ENCODE measurements around the gene SIX1. TPM values are rescaled to one million over a fixed set of nuclear protein-coding genes. Genes with fewer than 3 reads are reported as not detected.

SIX1 gene
- total RNA-seq, 1 donor = under 0.01 TPM

DNA sequence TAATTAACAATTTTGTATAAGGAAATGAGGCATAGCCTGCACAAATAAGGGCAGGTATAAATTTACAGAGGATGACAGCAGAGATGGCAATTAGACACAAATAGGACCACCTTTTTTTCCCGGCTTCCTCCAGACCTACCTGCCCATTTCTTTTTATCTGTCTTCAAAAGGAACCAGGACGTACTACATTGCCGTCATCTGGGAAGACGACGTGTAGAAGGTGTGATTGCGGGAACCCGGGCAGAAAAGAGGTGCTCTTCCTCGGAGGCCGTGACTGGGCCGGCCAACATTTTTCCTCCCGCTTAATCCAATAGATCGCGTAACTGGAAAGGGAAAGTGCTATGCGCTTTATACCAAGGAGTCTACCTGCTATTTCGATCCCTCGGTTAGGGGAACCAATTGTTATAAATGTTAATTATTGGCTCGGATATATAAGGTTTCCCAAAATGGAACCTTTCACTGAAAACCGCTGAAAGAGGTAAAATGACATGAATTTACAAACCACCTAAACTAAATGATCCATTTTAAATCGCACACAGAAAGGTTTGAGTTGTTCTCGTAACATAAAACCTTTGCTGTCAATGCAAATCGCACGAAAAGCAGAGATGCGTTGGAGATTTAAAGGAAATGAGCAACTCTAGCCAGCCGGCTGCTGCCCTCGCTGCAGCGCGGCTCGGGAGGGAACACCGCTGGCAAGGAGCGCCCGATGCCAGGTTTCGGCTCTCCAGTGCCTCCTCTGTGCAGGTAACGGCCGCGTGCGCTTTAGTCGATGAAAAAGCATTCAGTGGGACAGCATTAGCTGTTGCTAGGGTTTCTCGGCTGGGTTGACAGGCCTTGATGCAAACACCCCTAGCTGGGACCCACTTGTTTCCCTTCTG, 2.8 kb upstream of the SIX1 start:
- H3K4me3 ChIP-seq (ENCODE audit: low read depth, low read length) = no peak overlapping the region

DNA sequence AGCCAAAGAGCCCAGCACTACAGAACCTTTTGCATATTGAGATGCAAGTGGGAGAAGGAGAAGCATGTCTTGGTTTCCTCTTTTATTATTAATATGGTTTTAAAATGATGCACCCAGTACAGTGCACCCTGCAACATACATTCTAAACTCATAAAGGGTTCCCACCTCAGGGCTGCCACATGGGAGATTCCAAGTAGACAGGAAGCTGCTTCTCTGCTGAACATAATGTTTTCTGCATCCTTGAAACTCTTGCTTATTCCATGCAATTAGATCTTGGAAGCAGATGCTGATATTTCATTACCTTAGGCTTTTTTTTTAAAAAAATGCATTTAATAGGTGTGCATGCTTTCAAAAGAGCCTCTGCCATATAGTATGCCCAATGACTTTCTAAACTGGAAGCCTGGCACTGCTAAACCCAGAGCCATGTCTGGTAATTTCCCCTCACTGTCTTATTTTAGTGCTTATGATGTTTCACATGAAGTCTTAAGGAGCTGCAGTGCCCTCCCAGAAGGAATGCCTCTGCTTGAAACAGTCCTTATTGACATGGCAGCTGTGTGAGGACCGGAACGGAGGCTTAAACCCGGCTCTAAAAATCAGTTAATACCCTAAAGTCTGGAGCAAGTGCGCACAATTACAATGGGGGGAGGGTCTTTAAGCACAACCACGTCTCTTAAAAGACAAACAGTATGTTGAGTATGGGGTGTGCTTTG, 2.0 kb upstream of the SIX1 start:
- no peak overlapping the region for H3K4me3 ChIP-seq (ENCODE audit: low read depth, low read length)
- DNase-seq (ENCODE audit: low read depth) = no peak
- TF ChIP-seq, protein P1, sequence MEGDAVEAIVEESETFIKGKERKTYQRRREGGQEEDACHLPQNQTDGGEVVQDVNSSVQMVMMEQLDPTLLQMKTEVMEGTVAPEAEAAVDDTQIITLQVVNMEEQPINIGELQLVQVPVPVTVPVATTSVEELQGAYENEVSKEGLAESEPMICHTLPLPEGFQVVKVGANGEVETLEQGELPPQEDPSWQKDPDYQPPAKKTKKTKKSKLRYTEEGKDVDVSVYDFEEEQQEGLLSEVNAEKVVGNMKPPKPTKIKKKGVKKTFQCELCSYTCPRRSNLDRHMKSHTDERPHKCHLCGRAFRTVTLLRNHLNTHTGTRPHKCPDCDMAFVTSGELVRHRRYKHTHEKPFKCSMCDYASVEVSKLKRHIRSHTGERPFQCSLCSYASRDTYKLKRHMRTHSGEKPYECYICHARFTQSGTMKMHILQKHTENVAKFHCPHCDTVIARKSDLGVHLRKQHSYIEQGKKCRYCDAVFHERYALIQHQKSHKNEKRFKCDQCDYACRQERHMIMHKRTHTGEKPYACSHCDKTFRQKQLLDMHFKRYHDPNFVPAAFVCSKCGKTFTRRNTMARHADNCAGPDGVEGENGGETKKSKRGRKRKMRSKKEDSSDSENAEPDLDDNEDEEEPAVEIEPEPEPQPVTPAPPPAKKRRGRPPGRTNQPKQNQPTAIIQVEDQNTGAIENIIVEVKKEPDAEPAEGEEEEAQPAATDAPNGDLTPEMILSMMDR (IDR thresholded peaks at IDR 0.05; ENCODE audit: insufficient read depth, low read depth, low read length) = no peak

More for the DNA sequence above, 2.8 kb upstream of the SIX1 start:
- TF ChIP-seq, protein P1 (IDR thresholded peaks at IDR 0.05; ENCODE audit: insufficient read depth, low read depth, low read length) = no peak
- DNase-seq (ENCODE audit: low read depth) = no peak

DNA sequence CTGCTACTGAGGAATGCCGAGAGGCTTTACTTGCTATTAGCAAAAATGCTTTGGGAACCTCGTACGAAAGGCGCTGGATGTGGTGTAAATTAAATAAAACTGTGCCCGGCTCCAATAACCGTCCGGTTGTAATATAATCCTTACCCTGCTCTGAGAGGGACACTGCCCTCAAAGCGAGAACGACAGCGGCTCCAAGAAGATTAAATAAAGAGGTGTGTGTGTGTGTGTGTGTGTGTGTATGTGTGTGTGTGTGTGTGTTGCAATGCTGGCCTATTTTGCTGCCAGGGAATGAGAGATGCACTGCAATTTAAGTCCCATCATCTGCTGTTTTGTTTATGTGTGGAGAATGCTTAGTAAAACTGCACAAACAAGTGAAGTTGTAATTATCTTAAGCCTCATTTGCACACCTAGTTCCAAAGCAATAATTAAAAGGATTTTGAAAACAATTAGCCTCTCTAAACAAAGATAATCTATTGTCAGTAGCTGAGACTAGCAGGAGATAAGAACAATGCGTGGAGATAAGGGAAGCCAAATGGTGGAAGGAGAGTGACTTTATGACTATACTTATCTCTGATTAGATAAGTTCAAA, 1.2 kb upstream of the SIX1 start:
- no peak overlapping the region for H3K4me3 ChIP-seq (ENCODE audit: low read depth, low read length)
- DNase-seq (ENCODE audit: low read depth) = no peak
- TF ChIP-seq, protein P1 (IDR thresholded peaks at IDR 0.05; ENCODE audit: insufficient read depth, low read depth, low read length) = no peak

DNA sequence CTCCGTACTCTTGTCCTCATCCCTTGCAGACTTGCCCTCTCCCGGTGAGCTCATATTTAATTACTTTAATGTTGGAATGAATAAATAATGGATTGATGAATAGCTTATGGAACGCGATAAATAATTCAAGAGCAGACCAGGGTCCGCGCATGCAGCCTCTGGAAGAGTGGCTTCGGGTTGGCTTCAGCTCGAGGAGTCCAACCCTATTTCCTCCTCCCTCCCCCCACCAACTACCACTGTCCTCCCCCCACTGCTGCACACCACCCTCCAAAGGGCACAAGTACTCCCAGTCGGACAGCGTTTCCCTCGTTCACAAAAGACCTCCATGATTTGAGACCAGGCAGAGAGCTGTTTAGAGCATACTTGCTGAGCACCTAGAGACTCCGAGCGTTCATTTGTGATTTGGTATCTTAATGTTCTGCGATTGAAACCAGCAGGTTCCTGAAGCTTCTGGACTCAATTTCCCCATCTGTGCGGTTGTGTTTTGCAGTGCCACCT, 647 bp upstream of the SIX1 start:
- TF ChIP-seq, protein P1 (IDR thresholded peaks at IDR 0.05; ENCODE audit: insufficient read depth, low read depth, low read length) = no peak
- H3K4me3 ChIP-seq (ENCODE audit: low read depth, low read length) = peak overlapping the region; percentile 55
- no peak for DNase-seq (ENCODE audit: low read depth)

DNA sequence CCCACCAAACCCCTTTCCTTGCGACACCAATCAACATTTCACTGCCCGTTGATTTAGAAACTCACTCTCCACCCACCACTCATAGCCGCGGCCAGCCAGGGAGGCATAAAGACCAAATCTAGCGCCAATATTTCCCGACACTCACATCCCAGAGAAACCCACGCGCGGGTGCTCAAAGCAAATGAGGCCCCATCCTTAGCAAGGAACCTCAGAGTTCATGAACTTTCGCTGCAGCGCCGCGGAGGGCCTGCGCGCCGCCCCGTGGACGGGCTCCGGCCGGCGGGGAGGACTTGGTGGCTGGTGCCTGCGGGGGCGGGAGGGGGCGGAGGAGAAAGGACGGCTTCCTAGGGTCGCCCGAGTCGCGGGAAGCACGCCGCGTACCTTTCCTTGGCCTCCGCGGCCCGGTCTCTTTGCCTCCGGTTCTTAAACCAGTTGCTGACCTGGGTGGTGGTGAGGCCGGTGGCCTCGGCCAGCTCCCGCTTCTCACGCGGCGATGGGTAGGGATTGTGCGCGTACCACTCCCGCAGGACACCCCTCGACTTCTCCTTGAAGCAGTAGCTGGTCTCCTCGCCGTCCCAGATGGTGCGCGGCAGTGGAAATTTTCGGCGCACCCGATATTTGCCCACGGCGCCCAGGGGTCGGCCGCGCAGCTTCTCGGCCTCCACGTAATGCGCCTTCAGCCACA, 886 bp downstream of the SIX1 start:
- TF ChIP-seq, protein P1 (IDR thresholded peaks at IDR 0.05; ENCODE audit: insufficient read depth, low read depth, low read length) = no peak
- DNase-seq (ENCODE audit: low read depth) = no peak
- H3K4me3 ChIP-seq (ENCODE audit: low read depth, low read length) = peak overlapping the region; percentile 55

DNA sequence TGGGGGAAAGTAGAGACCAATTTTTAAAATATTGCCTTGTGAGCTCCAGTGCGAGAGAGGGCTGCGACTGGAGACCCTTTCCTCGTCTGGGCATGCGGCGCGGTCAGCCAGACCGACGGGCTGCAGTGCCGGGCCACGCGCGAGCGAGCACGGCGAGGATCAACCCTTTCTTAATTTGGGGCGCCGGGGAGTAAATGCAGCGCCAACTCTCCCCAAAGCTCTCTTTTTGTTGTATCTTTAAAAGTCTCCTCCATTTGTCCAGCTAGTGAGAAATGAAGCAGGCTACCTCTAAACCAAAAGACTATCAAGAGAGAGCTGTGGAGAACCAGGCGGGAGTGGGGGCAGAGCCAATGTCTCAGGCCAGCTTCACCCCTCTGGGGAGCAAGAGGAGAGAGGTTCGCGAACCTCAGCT, 1.4 kb downstream of the SIX1 start:
- peak overlapping the region; percentile 55 for H3K4me3 ChIP-seq (ENCODE audit: low read depth, low read length)
- TF ChIP-seq, protein P1 (IDR thresholded peaks at IDR 0.05; ENCODE audit: insufficient read depth, low read depth, low read length) = no peak
- no peak for DNase-seq (ENCODE audit: low read depth)

All from fibroblast of villous mesenchyme (primary cell).